Measurements from ENCODE around the gene USP53.

The USP53 gene

GRCh38 chr4:119191505-119191904 is 21.0 kb upstream of the USP53 start:
- no peak for TF ChIP-seq ZFP30 (CRISPR knock-in tag; IDR thresholded peaks at IDR 0.05)
- TF ChIP-seq OSR1 (CRISPR knock-in tag; IDR thresholded peaks at IDR 0.05) = no peak
- TF ChIP-seq ZNF8 (CRISPR knock-in tag; IDR thresholded peaks at IDR 0.05) = no peak
- no peak for TF ChIP-seq GLIS3 (CRISPR knock-in tag; IDR thresholded peaks at IDR 0.05)
- TF ChIP-seq, protein P1, sequence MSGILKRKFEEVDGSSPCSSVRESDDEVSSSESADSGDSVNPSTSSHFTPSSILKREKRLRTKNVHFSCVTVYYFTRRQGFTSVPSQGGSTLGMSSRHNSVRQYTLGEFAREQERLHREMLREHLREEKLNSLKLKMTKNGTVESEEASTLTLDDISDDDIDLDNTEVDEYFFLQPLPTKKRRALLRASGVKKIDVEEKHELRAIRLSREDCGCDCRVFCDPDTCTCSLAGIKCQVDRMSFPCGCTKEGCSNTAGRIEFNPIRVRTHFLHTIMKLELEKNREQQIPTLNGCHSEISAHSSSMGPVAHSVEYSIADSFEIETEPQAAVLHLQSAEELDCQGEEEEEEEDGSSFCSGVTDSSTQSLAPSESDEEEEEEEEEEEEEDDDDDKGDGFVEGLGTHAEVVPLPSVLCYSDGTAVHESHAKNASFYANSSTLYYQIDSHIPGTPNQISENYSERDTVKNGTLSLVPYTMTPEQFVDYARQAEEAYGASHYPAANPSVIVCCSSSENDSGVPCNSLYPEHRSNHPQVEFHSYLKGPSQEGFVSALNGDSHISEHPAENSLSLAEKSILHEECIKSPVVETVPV (CRISPR knock-in tag; IDR thresholded peaks at IDR 0.05) = no peak
- TF ChIP-seq POU6F1 (CRISPR knock-in tag; IDR thresholded peaks at IDR 0.05; ENCODE audit: borderline replicate concordance, low read depth) = no peak
- TF ChIP-seq ZC3H10 (CRISPR knock-in tag; IDR thresholded peaks at IDR 0.05) = no peak
- no peak for TF ChIP-seq BACH2 (CRISPR knock-in tag; IDR thresholded peaks at IDR 0.05; ENCODE audit: borderline replicate concordance)
- TF ChIP-seq, protein P2, sequence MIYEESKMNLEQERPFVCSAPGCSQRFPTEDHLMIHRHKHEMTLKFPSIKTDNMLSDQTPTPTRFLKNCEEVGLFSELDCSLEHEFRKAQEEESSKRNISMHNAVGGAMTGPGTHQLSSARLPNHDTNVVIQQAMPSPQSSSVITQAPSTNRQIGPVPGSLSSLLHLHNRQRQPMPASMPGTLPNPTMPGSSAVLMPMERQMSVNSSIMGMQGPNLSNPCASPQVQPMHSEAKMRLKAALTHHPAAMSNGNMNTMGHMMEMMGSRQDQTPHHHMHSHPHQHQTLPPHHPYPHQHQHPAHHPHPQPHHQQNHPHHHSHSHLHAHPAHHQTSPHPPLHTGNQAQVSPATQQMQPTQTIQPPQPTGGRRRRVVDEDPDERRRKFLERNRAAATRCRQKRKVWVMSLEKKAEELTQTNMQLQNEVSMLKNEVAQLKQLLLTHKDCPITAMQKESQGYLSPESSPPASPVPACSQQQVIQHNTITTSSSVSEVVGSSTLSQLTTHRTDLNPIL (CRISPR knock-in tag; IDR thresholded peaks at IDR 0.05; ENCODE audit: low read depth) = no peak
- no peak for TF ChIP-seq SNAI2 (CRISPR knock-in tag; IDR thresholded peaks at IDR 0.05)
- no peak for TF ChIP-seq ISL1 (CRISPR knock-in tag; IDR thresholded peaks at IDR 0.05)
- ATAC-seq = no peak

DNA sequence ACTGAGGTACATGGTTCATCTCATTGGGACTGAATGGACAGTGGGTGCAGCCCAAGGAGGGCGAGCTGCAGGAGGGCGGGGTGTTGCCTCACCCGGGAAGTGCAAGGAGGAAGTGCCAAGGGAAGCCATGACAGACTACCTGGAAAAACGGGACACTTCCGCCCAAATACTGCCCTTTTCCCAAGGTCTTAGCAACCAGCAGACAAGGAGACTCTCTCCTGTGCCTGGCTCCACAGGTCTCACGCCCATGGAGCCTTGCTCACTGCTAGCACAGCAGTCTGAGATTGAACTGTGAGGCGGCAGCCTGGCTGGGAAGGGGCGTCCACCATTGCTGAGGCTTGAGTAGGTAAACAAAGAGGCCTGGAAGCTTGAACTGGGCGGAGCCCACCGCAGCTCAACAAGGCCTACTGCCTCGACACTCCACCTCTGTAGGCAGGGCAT is 14.7 kb upstream of the USP53 start:
- ATAC-seq = no peak
- TF ChIP-seq, protein P1 (CRISPR knock-in tag; IDR thresholded peaks at IDR 0.05) = no peak

DNA sequence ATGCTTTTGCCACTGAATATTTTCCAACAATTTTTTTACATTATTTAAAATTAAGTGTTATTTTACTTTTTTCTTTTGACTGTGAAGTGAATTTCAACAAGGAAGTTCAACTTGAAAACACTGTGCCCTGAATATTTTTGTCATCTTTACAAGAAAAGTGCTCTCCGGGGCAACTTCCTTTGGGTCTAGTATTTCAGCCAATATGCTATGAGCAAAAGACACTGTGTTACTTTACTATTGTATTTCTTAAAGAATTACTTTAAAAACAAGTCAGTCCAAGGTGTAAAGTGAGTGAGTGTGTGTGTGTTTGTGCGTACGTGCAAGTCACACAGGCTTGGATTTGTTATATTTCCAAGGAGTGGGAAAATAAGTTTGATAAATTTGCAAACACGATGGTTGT is 7.6 kb upstream of the USP53 start:
- no peak for TF ChIP-seq ZC3H10 (CRISPR knock-in tag; IDR thresholded peaks at IDR 0.05)
- no peak for TF ChIP-seq ZNF70 (CRISPR knock-in tag; IDR thresholded peaks at IDR 0.05)
- TF ChIP-seq RARB (CRISPR knock-in tag; IDR thresholded peaks at IDR 0.05) = no peak
- TF ChIP-seq, protein P1 (CRISPR knock-in tag; IDR thresholded peaks at IDR 0.05) = no peak
- no peak for TF ChIP-seq ISL1 (CRISPR knock-in tag; IDR thresholded peaks at IDR 0.05)
- no peak for TF ChIP-seq PATZ1 (CRISPR knock-in tag; IDR thresholded peaks at IDR 0.05; ENCODE audit: borderline replicate concordance)
- no peak for TF ChIP-seq ESRRG (CRISPR knock-in tag; IDR thresholded peaks at IDR 0.05)
- no peak for TF ChIP-seq ZNF565 (CRISPR knock-in tag; conservative IDR thresholded peaks at IDR 0.05; ENCODE audit: low read depth)
- no peak for TF ChIP-seq GLIS3 (CRISPR knock-in tag; IDR thresholded peaks at IDR 0.05)
- no peak for TF ChIP-seq ZFP30 (CRISPR knock-in tag; IDR thresholded peaks at IDR 0.05)
- no peak for TF ChIP-seq OSR1 (CRISPR knock-in tag; IDR thresholded peaks at IDR 0.05)

DNA sequence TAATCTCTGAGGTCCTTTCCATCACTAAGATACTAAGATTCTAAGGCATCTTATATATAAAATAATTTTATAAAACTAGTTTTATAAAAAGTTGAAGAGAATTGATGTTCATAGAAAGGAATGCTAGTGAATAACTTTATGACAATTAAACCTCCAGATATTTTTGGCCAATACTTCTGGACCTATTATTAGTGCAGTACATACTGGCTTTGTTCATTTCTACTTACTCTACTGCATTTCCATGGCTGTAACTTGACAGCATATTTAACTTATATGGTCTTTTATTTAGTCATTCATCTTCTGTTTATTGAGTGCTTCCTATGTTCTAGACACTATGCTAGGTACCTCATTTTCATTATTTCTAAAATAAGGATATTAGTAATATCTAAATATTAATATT is 6.8 kb upstream of the USP53 start:
- no peak for ATAC-seq
- TF ChIP-seq ZFP30 (CRISPR knock-in tag; IDR thresholded peaks at IDR 0.05) (no peak), TCF4 (CRISPR knock-in tag; IDR thresholded peaks at IDR 0.05; ENCODE audit: borderline replicate concordance) (no peak), TSHZ2 (CRISPR knock-in tag; IDR thresholded peaks at IDR 0.05) (no peak), PATZ1 (CRISPR knock-in tag; IDR thresholded peaks at IDR 0.05; ENCODE audit: borderline replicate concordance) (no peak), SNAI2 (CRISPR knock-in tag; IDR thresholded peaks at IDR 0.05) (no peak), RARB (CRISPR knock-in tag; IDR thresholded peaks at IDR 0.05) (no peak), BACH2 (CRISPR knock-in tag; IDR thresholded peaks at IDR 0.05; ENCODE audit: borderline replicate concordance) (no peak), ZNF8 (CRISPR knock-in tag; IDR thresholded peaks at IDR 0.05) (no peak), CSDC2 (CRISPR knock-in tag; IDR thresholded peaks at IDR 0.05) (no peak), ZNF70 (CRISPR knock-in tag; IDR thresholded peaks at IDR 0.05) (no peak), TOX (CRISPR knock-in tag; IDR thresholded peaks at IDR 0.05; ENCODE audit: borderline replicate concordance) (no peak)

More for the DNA sequence above, 7.6 kb upstream of the USP53 start:
- ATAC-seq = no peak
